Measurements from ENCODE around the gene GRK5. TPM values are rescaled to one million over a fixed set of nuclear protein-coding genes. Genes with fewer than 3 reads are reported as not detected.

Gene GRK5
- total RNA-seq, 1 experiment from 2014 or later, result 1.2 TPM

GRCh38 chr10:119251315-119251708 is 43.9 kb downstream of the GRK5 start:
- Histone ChIP-seq H4K20me1 (ENCODE audit: control insufficient read depth, insufficient read depth, insufficient read length) (no peaks in the 10 kb centered on the region), H3K14ac (ENCODE audit: insufficient read depth, low read length) (no peak overlapping the region), H3T11ph (ENCODE audit: low read length) (no peak overlapping the region), H3K23ac (ENCODE audit: insufficient read length, low read depth, low read length) (no peak overlapping the region), H3K79me2 (ENCODE audit: insufficient read depth, low read length) (no peaks in the 10 kb centered on the region), H4K5ac (ENCODE audit: insufficient read length, low read depth, low read length) (no peak overlapping the region), H2BK120ac (ENCODE audit: low read depth, low read length, poor library complexity, severe bottlenecking) (no peak overlapping the region), H2BK15ac (ENCODE audit: low read depth, low read length) (no peak overlapping the region), H3K56ac (ENCODE audit: insufficient read length, low read depth, low read length) (no peak overlapping the region), H3K4me2 (ENCODE audit: insufficient read depth, insufficient read length, low read length) (no peak overlapping the region), H2BK12ac (ENCODE audit: insufficient read length, low read depth, low read length) (no peak overlapping the region), H2AFZ (ENCODE audit: low read length) (no peak overlapping the region), H2BK20ac (ENCODE audit: low read depth, low read length, poor library complexity, severe bottlenecking) (no peak overlapping the region), H3K9me3 (ENCODE audit: control insufficient read depth, low read depth, low read length) (no peaks in the 10 kb centered on the region), H3K4ac (ENCODE audit: low read depth, low read length) (no peak overlapping the region), H3K27ac (ENCODE audit: insufficient read length, low read depth, low read length) (no peak overlapping the region), H3K4me1 (ENCODE audit: insufficient read depth, low read length) (peaks cover 4% of the 10 kb centered on the region; the same call in 1 of the 2 replicates), H2BK5ac (ENCODE audit: insufficient read length, low read length) (no peak overlapping the region), H4K91ac (ENCODE audit: insufficient read length, low read depth, low read length) (no peak overlapping the region), H3K79me1 (ENCODE audit: insufficient read depth, low read depth, low read length, poor library complexity, severe bottlenecking) (no peaks in the 10 kb centered on the region), H4K8ac (replicated peaks; ENCODE audit: insufficient read length, low read depth, low read length) (no peak overlapping the region), H3K18ac (ENCODE audit: insufficient read length, low read depth, low read length) (no peak overlapping the region), H3K9ac (ENCODE audit: extremely low read depth, insufficient read length, low read length) (no peak overlapping the region), H2AK5ac (ENCODE audit: insufficient read length, low read length) (no peak overlapping the region), H3K27me3 (ENCODE audit: insufficient read depth, low read length) (peaks cover 5% of the 10 kb centered on the region; the same call in 1 of the 2 replicates), H3K23me2 (ENCODE audit: insufficient read length, low read depth, low read length, poor library complexity, severe bottlenecking) (no peaks in the 10 kb centered on the region)
- peaks cover 28 to 30% of the 10 kb centered on the region in 2 experiments for H3K4me1 Mint-ChIP-seq
- no CpG with 5 or more reads among the region's 7 CpGs for WGBS (ENCODE audit: extremely low coverage, insufficient read length, low lambda C conversion rate)
- H3K36me3 Mint-ChIP-seq (ENCODE audit: insufficient read depth in 1 of 3, low read depth in 3 of 3), result no peaks in the 10 kb centered on the region
- TF ChIP-seq CTCF (conservative IDR thresholded peaks at IDR 0.05), result no peak
- no peak overlapping the region for H3K27ac Mint-ChIP-seq
- H3K27me3 Mint-ChIP-seq (ENCODE audit: low read depth), result peaks cover 64% of the 10 kb centered on the region
- H3K4me3 Mint-ChIP-seq, result no peak overlapping the region
- no peak for DNase-seq
- no peaks in the 10 kb centered on the region for H3K9me3 Mint-ChIP-seq

Measured in H9 (cell line).